ENCODE measurements around the gene INSIG1. TPM values are rescaled to one million over a fixed set of nuclear protein-coding genes. Genes with fewer than 3 reads are reported as not detected.

Gene INSIG1
- total RNA-seq, 1 experiment from 2014 or later = 54.7 TPM

DNA sequence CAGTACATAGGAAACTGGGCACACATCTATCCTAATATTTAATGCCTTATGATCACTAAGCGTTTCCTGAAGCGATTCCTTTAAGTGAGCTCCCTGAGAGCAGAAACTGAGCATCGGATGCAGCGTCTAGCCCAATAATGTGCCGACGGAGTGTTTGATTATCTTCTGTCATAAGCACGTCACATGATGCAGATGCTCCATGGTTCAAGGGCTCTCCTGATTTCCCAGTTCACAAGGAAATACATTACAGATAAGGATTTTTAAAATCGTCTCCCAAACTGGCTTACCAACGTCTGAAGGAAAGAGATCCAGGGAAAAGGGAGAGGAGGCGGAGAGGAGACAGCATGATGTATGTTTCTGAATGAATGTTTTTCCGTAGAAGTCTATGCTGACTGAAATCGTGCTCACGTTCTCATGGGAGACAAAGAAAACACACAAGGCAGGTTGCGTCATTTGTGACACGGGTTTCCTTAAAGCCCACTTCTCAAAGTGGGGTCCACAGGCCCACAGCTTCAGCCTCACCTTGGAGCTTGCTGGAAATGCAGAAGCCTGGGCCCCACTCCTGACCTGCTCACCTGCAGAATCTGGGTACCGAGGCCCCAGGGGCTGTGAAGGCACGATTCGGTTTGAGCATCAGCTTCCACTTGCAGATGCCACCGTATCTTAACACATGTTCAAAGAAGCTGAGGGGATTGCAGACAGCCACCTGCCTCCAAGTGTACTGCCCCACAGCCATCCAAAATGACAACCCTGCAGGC, 21.5 kb upstream of the INSIG1 start:
- Histone ChIP-seq H2AFZ (ENCODE audit: low read depth, low read length, poor library complexity, severe bottlenecking) (no peak overlapping the region), H3K79me2 (ENCODE audit: insufficient read depth, low read length) (no peaks in the 10 kb centered on the region), H3K36me3 (ENCODE audit: control insufficient read depth in 1 of 2, insufficient read depth in 2 of 2, low read length in 2 of 2) (no peaks in the 10 kb centered on the region), H3K4me1 (ENCODE audit: control insufficient read depth in 1 of 2, insufficient read depth in 2 of 2, low read length in 2 of 2) (peaks cover 0 to 19% of the 10 kb centered on the region in 2 experiments; a peak in 2 of 4 replicates), H4K20me1 (ENCODE audit: insufficient read depth) (no peaks in the 10 kb centered on the region), H3K27me3 (ENCODE audit: insufficient read depth, low read length) (peaks cover 23% of the 10 kb centered on the region; the same call in 1 of the 2 replicates), H3K9me2 (ENCODE audit: insufficient read depth) (no peaks in the 10 kb centered on the region), H3K27ac (ENCODE audit: low read depth, low read length) (no peak overlapping the region), H3K9me3 (ENCODE audit: control insufficient read depth in 1 of 2, insufficient read depth in 1 of 2, low read depth in 1 of 2, low read length in 2 of 2) (no peaks in the 10 kb centered on the region), H3K4me3 (replicated peaks in 1 of 2; ENCODE audit: low read depth in 1 of 2, low read length in 2 of 2) (no peak overlapping the region), H3K4me2 (ENCODE audit: low read length) (no peak overlapping the region), H3K9ac (ENCODE audit: low read length) (no peak overlapping the region)
- DNase-seq (ENCODE audit: low read depth, low spot score) = no peak
- ATAC-seq = no peak
- ChIA-PET POLR2A (no interaction called here), CTCF (no interaction called here), RAD21 (ENCODE audit: low non-redundant PET in 1 of 2, low total read pairs in 2 of 2, uncharacterized antibody in 2 of 2, unreplicated experiment in 2 of 2) (no interaction called here)
- TF ChIP-seq SRF (IDR thresholded peaks at IDR 0.05; ENCODE audit: low read depth) = no peak
- no peak for TF ChIP-seq POLR2AphosphoS5 (IDR thresholded peaks at IDR 0.05; ENCODE audit: low read depth, low read length)
- TF ChIP-seq CBX3 (IDR thresholded peaks at IDR 0.05; ENCODE audit: low read depth) = no peak
- BruUV-seq (replicated peaks) = no TSS peak
- intact Hi-C loops (cut with micrococcal nuclease) = no loop called here

DNA sequence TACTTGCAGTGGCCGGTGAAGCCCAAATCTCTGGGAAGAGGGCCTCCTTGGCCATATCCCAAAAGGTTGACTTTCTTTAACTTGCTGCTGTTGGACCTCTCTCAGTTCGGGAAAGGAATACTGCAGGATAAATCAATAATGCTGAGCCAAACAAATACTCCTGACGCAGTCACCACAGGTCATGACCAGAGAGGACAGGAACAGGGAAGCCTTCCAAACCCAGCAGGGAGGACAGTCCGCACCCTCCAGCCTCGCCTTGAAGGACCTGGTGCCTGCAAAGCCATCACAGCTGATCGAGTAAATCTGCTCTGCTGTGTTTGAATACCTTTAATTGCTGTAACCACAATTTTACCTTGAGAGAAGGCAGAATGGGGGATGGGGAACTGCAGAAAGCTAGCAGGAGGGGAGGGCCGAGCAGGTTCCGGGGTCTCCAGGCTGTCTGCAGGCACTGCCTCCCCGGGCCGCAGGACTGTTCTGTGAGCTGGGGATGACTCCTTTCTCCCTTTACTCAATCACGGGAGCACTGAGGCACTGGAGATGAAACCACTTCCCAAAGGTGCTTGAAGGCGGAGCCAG, 20.8 kb upstream of the INSIG1 start:
- no peak overlapping the region for H3K9ac ChIP-seq (ENCODE audit: low read length)
- DNase-seq (ENCODE audit: low read depth, low spot score) (no peak), ATAC-seq (no peak)
- H3K27ac ChIP-seq (ENCODE audit: low read depth, low read length) = no peak overlapping the region
- intact Hi-C loops (cut with micrococcal nuclease) = no loop called here
- H3K79me2 ChIP-seq (ENCODE audit: insufficient read depth, low read length) = no peaks in the 10 kb centered on the region
- H3K9me2 ChIP-seq (ENCODE audit: insufficient read depth) = no peaks in the 10 kb centered on the region
- no peaks in the 10 kb centered on the region for H4K20me1 ChIP-seq (ENCODE audit: insufficient read depth)
- ChIA-PET RAD21 (ENCODE audit: low non-redundant PET in 1 of 2, low total read pairs in 2 of 2, uncharacterized antibody in 2 of 2, unreplicated experiment in 2 of 2) (no interaction called here), POLR2A (no interaction called here), CTCF (no interaction called here)
- H3K27me3 ChIP-seq (ENCODE audit: insufficient read depth, low read length) = peaks cover 23% of the 10 kb centered on the region; the same call in 1 of the 2 replicates
- no peak overlapping the region for H3K4me3 ChIP-seq (replicated peaks in 1 of 2; ENCODE audit: low read depth in 1 of 2, low read length in 2 of 2)
- H3K9me3 ChIP-seq (ENCODE audit: control insufficient read depth in 1 of 2, insufficient read depth in 1 of 2, low read depth in 1 of 2, low read length in 2 of 2) = no peaks in the 10 kb centered on the region
- peaks cover 0 to 19% of the 10 kb centered on the region in 2 experiments; a peak in 2 of 4 replicates for H3K4me1 ChIP-seq (ENCODE audit: control insufficient read depth in 1 of 2, insufficient read depth in 2 of 2, low read length in 2 of 2)
- BruUV-seq (replicated peaks) = no TSS peak
- no peak overlapping the region for H2AFZ ChIP-seq (ENCODE audit: low read depth, low read length, poor library complexity, severe bottlenecking)
- no peak overlapping the region for H3K4me2 ChIP-seq (ENCODE audit: low read length)
- no peaks in the 10 kb centered on the region for H3K36me3 ChIP-seq (ENCODE audit: control insufficient read depth in 1 of 2, insufficient read depth in 2 of 2, low read length in 2 of 2)
- TF ChIP-seq ZBTB33 (IDR thresholded peaks at IDR 0.05; ENCODE audit: extremely low read depth, insufficient replicate concordance, low read length) (no peak), SIN3A (IDR thresholded peaks at IDR 0.05; ENCODE audit: low read depth) (no peak), POLR2A (IDR thresholded peaks at IDR 0.05; ENCODE audit: borderline replicate concordance, extremely low read depth, insufficient read depth, insufficient read length) (no peak), ZNF274 (IDR thresholded peaks at IDR 0.05; ENCODE audit: low read depth, low read length) (no peak), POLR2AphosphoS5 (IDR thresholded peaks at IDR 0.05; ENCODE audit: low read depth, low read length) (no peak), ELF1 (IDR thresholded peaks at IDR 0.05; ENCODE audit: borderline replicate concordance, low read depth) (no peak), JUND (IDR thresholded peaks at IDR 0.05) (no peak), CEBPB (IDR thresholded peaks at IDR 0.05; ENCODE audit: low read depth) (no peak), REST (IDR thresholded peaks at IDR 0.05; ENCODE audit: low read depth) (no peak), TCF7L2 (IDR thresholded peaks at IDR 0.05; ENCODE audit: borderline replicate concordance, extremely low read depth, insufficient read depth, insufficient read length) (no peak), EZH2 (IDR thresholded peaks at IDR 0.05) (no peak)

All from HCT116 (cell line).